ENCODE results near the gene MCRS1. TPM values are rescaled to one million over a fixed set of nuclear protein-coding genes. Genes with fewer than 3 reads are reported as not detected.

MCRS1 gene
- polyA plus RNA-seq, 1 donor from 2014 or later = 109 TPM

GRCh38 chr12:49552014-49552413 is 15.9 kb downstream of the MCRS1 start:
- Histone ChIP-seq H3K4me2 (ENCODE audit: low read length) (no peak overlapping the region), H3K27ac (ENCODE audit: low read length) (no peak overlapping the region), H4K20me1 (ENCODE audit: insufficient read depth) (no peaks in the 10 kb centered on the region), H3F3A (ENCODE audit: insufficient read depth, low read length, poor library complexity, severe bottlenecking) (no peaks in the 10 kb centered on the region), H3K36me3 (ENCODE audit: insufficient read depth, low read length) (no peaks in the 10 kb centered on the region), H3K9me2 (ENCODE audit: insufficient read depth, low read length) (no peaks in the 10 kb centered on the region), H3K79me2 (replicated peaks; ENCODE audit: insufficient read depth, low read length) (no peaks in the 10 kb centered on the region), H2AFZ (ENCODE audit: low read depth, low read length) (no peak overlapping the region), H3K9ac (ENCODE audit: low read length) (no peak overlapping the region), H3K27me3 (ENCODE audit: insufficient read depth, low read depth, low read length) (peaks cover 19% of the 10 kb centered on the region), H3K9me3 (ENCODE audit: low read length) (no peaks in the 10 kb centered on the region), H3K4me3 (ENCODE audit: low read length) (no peak overlapping the region)
- TF ChIP-seq REST (IDR thresholded peaks at IDR 0.05; ENCODE audit: borderline replicate concordance) (no peak), SMC3 (conservative IDR thresholded peaks at IDR 0.05; ENCODE audit: poor library complexity) (no peak)

GRCh38 chr12:49550693-49551252 is 17.2 kb downstream of the MCRS1 start:
- Histone ChIP-seq H3K4me2 (ENCODE audit: low read length) (no peak overlapping the region), H3K4me3 (ENCODE audit: low read length) (no peak overlapping the region), H4K20me1 (ENCODE audit: insufficient read depth) (no peaks in the 10 kb centered on the region), H3K36me3 (ENCODE audit: insufficient read depth, low read length) (no peaks in the 10 kb centered on the region), H3K9me2 (ENCODE audit: insufficient read depth, low read length) (no peaks in the 10 kb centered on the region), H3K9ac (ENCODE audit: low read length) (no peak overlapping the region), H3K79me2 (replicated peaks; ENCODE audit: insufficient read depth, low read length) (no peaks in the 10 kb centered on the region), H2AFZ (ENCODE audit: low read depth, low read length) (no peak overlapping the region), H3F3A (ENCODE audit: insufficient read depth, low read length, poor library complexity, severe bottlenecking) (no peaks in the 10 kb centered on the region), H3K27ac (ENCODE audit: low read length) (no peak overlapping the region), H3K27me3 (ENCODE audit: insufficient read depth, low read depth, low read length) (peaks cover 19% of the 10 kb centered on the region), H3K9me3 (ENCODE audit: low read length) (no peaks in the 10 kb centered on the region)
- TF ChIP-seq CTCF (IDR thresholded peaks at IDR 0.05; ENCODE audit: poor library complexity, severe bottlenecking) (no peak), REST (IDR thresholded peaks at IDR 0.05; ENCODE audit: borderline replicate concordance) (no peak), TAF1 (IDR thresholded peaks at IDR 0.05; ENCODE audit: low read depth) (no peak), RAD21 (conservative IDR thresholded peaks at IDR 0.05) (no peak), POLR2AphosphoS5 (IDR thresholded peaks at IDR 0.05) (no peak), EP300 (conservative IDR thresholded peaks at IDR 0.05; ENCODE audit: poor library complexity, severe bottlenecking) (no peak), MXI1 (conservative IDR thresholded peaks at IDR 0.05; ENCODE audit: poor library complexity, severe bottlenecking) (no peak), EZH2 (IDR thresholded peaks at IDR 0.05; ENCODE audit: borderline replicate concordance, insufficient read depth, low read length, poor library complexity, severe bottlenecking) (no peak), SMC3 (conservative IDR thresholded peaks at IDR 0.05; ENCODE audit: poor library complexity) (no peak)

Measured in neural cell (in vitro differentiated cells).